GM18873 (cell line): Measurements from ENCODE around the gene PCED1A.

Source experiments
- ATAC-seq: cut with Tn5 transposase; IDR thresholded peaks from one replicate; pipeline ENCODE4 v1.9.1; 2021; ENCODE audit warnings: mild to moderate bottlenecking, moderate library complexity, moderate number of reproducible peaks; ENCODE audit not compliant: unreplicated experiment, low FRiP score

Gene PCED1A

GRCh38 chr20:2840138-2840966, at the start of gene PCED1A, which contains the start of gene VPS16:
Gene PCED1A (minus strand): TSS chr20:2840655. CDS start chr20:2839912, 743 bp downstream.
Gene VPS16 (plus strand): TSS chr20:2840745. CDS start chr20:2840775, 30 bp downstream.
- peak; percentile 75 for ATAC-seq

- ATAC-seq: no peak
These were observed 49.3 kb upstream of the PCED1A start for GRCh38 chr20:2889797-2890196.

- ATAC-seq: no peak
These were observed 48.8 kb upstream of the PCED1A start for GRCh38 chr20:2889209-2889608.

GRCh38 chr20:2888224-2888955, 47.9 kb upstream of the PCED1A start:
- ATAC-seq: no peak

- no peak for ATAC-seq
These were observed 47.3 kb upstream of the PCED1A start for GRCh38 chr20:2887715-2888114.

GRCh38 chr20:2883726-2884637, 43.5 kb upstream of the PCED1A start:
- no peak for ATAC-seq

- ATAC-seq: no peak
These were observed 40.2 kb upstream of the PCED1A start for GRCh38 chr20:2880650-2881049.

GRCh38 chr20:2879146-2879545, 38.7 kb upstream of the PCED1A start:
- no peak for ATAC-seq

- ATAC-seq: no peak
These were observed 38.1 kb upstream of the PCED1A start for GRCh38 chr20:2878515-2878914.

- no peak for ATAC-seq
These were observed 35.3 kb upstream of the PCED1A start for GRCh38 chr20:2875690-2876203.

GRCh38 chr20:2874456-2874855, 34.0 kb upstream of the PCED1A start:
- no peak for ATAC-seq

- ATAC-seq: peak; percentile 27
These were observed 33.2 kb upstream of the PCED1A start for GRCh38 chr20:2873747-2874041.

- peak; percentile 72 for ATAC-seq
These were observed 32.7 kb upstream of the PCED1A start, which contains the start of gene PTPRA for GRCh38 chr20:2873010-2873746. Gene PTPRA (plus strand): TSS chr20:2873481. CDS start chr20:2964278, 90,797 bp downstream.

GRCh38 chr20:2872459-2873009, 32.1 kb upstream of the PCED1A start:
- peak; percentile 17 for ATAC-seq

- ATAC-seq: no peak
These were observed 31.4 kb upstream of the PCED1A start for GRCh38 chr20:2871661-2872458.

- ATAC-seq: no peak
These were observed 30.6 kb upstream of the PCED1A start for GRCh38 chr20:2871111-2871465.

- no peak for ATAC-seq
These were observed 28.9 kb upstream of the PCED1A start for GRCh38 chr20:2869381-2869780.

- ATAC-seq: no peak
These were observed 26.8 kb upstream of the PCED1A start for GRCh38 chr20:2867081-2867864.
